Epithelial cell of proximal tubule (primary cell): ENCODE results near the gene GJC1. TPM values are rescaled to one million over a fixed set of nuclear protein-coding genes. Genes with fewer than 3 reads are reported as not detected.

Source experiments
- DNase-seq: peaks from one replicate; pipeline ENCODE4 v3.0.0-alpha.2; 2011; ENCODE audit warnings: low read depth
- H3K4me3 ChIP-seq: 2 replicates; pipeline ENCODE4 v1.5.1; 2011; ENCODE audit warnings: low read depth, mild to moderate bottlenecking, low read length
- total RNA-seq: library from RNA; depleted of rRNA; stranded (reverse); fragments of >200 nt; gene quantifications from 2 replicates; pipeline ENCODE4 v1.2.3, GENCODE V29; 2015
- TF ChIP-seq, protein P1 (sequence below): conservative IDR thresholded peaks from 2 replicates; pipeline ENCODE4 v1.5.1; 2012; ENCODE audit warnings: low read depth, mild to moderate bottlenecking, low read length

The GJC1 gene
- total RNA-seq, 1 donor from 2014 or later = 42.4 TPM

DNA sequence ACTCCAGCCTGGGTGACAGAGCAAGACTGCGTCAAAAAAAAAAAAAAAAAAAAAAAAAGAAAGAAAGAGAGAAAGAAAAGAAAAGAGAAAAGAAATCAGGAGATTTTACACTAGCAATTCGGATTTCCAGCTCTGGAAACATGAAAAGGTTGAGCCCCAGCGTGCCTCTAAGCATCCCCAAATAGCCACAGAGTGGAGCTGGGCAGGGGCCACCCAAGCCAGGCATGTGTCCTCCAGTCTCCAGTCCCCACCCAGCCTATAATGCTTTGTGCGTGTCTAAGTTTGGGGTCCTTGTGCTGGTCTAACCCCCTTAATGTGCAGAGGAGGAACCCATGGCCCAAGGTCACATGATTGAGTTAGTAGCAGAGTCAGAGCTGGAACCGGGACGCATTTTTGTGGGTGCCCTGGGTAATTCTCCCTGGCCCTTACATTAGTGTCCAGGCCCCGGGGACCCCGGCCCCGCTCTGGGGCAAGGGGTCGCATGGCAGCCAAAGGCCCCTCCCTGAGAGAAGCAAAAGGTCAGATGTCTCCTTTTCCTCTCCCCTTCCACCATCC, 51.4 kb downstream of the GJC1 start:
- TF ChIP-seq, protein P1, sequence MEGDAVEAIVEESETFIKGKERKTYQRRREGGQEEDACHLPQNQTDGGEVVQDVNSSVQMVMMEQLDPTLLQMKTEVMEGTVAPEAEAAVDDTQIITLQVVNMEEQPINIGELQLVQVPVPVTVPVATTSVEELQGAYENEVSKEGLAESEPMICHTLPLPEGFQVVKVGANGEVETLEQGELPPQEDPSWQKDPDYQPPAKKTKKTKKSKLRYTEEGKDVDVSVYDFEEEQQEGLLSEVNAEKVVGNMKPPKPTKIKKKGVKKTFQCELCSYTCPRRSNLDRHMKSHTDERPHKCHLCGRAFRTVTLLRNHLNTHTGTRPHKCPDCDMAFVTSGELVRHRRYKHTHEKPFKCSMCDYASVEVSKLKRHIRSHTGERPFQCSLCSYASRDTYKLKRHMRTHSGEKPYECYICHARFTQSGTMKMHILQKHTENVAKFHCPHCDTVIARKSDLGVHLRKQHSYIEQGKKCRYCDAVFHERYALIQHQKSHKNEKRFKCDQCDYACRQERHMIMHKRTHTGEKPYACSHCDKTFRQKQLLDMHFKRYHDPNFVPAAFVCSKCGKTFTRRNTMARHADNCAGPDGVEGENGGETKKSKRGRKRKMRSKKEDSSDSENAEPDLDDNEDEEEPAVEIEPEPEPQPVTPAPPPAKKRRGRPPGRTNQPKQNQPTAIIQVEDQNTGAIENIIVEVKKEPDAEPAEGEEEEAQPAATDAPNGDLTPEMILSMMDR = no peak
- no peak for DNase-seq
- H3K4me3 ChIP-seq = peak overlapping the region; percentile 53

DNA sequence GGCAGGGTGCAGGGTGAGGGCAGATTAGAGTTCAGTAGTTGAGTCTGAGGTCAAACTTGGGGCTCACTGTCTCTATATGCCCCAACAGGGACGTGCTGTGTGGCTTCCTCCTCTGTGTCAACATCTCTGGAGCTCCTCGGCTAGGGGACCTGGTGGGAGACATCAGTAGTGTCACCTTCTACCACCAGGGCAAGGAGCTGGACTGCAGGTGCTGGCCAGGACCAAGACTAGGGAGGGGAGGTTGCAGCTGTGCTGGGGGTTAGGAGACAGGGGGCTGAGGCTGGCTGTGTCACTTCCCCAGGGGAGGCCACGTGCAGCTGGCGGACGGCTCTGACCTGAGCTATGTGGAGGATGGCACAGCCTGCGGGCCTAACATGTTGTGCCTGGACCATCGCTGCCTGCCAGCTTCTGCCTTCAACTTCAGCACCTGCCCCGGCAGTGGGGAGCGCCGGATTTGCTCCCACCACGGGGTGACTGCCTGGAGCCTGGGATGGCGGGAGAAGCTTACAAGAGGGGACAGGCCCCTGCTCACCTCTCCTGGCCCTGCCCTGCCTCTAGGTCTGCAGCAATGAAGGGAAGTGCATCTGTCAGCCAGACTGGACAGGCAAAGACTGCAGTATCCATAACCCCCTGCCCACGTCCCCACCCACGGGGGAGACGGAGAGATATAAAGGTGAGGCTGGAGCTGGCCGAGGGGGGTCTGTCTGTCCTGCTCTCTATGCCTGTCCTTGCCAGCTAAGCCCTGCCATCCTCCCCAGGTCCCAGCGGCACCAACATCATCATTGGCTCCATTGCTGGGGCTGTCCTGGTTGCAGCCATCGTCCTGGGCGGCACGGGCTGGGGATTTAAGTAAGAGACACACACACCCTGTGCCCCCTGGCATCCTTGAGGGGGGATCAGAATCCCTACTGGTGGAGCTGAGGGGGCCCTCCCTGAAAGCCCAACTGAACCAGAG, 52.4 kb downstream of the GJC1 start:
- TF ChIP-seq, protein P1 = no peak
- no peak for DNase-seq
- no peak overlapping the region for H3K4me3 ChIP-seq

DNA sequence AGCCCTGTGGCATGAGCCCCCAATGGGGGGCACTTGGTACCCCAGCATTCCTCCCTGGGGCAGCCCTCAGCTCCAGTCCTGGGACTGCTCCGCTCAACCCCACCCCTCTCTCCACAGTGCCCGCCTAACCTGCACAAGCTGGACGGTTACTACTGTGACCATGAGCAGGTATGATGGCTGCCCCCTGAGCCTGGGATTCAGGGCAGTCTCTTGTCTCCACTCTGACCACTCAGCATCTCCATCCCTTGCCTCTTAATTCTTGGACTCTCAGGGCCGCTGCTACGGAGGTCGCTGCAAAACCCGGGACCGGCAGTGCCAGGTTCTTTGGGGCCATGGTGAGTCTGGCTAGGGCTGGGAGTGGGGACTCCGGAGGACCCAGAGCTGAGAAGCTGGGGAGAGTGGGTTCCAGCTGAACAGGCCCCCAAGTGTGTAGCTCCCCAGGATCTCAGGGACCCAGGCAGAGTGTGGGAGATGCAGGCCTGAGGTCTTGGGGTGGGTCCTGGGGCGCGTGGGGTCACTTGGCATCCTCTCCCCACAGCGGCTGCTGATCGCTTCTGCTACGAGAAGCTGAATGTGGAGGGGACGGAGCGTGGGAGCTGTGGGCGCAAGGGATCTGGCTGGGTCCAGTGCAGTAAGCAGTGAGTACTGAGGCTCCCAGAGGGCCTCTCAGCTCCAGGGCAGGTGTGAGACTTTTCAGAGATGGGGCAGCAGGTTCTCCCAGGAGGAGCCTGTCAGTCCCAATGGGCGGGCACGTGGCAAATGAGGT, 53.3 kb downstream of the GJC1 start:
- no peak for DNase-seq
- H3K4me3 ChIP-seq = no peak overlapping the region
- TF ChIP-seq, protein P1 = no peak

DNA sequence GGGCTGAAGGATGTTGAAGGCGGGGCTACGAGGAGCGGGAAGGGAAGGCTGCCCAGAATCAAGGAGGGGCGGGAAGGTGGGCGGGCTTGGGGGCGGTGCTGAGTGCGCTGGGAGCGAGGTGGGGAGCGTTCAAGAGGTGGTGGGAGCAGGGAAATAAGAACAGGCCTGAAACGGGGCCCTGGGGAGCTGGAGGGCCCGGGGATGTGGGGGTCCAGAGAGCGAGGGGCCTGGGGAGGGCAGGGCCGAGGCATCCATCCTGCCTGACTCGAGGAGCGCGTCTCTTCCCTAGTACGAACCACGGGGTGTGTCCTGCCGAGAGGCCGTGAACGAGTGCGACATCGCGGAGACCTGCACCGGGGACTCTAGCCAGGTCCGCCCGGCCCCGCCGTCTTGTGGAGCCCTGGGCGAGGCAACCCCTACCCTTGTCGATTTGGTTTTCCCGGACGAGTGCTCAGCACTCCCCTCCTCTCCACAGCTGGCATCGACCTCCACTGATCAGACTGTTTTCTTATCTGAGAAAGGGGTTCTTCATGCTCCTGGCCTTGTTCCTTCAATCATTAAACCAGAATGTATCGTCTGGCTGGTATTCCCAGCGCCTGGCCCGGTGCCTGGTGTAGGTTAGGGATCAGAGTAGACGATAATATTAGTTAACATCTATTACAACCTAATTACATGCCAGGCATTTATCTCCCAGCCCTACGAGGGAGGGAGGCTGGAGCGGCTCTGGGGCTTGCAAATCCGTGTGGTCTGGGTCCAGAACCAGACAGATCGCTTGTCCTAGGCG, 54.1 kb downstream of the GJC1 start:
- no peak for DNase-seq
- TF ChIP-seq, protein P1 = no peak
- peak overlapping the region; percentile 57 for H3K4me3 ChIP-seq

DNA sequence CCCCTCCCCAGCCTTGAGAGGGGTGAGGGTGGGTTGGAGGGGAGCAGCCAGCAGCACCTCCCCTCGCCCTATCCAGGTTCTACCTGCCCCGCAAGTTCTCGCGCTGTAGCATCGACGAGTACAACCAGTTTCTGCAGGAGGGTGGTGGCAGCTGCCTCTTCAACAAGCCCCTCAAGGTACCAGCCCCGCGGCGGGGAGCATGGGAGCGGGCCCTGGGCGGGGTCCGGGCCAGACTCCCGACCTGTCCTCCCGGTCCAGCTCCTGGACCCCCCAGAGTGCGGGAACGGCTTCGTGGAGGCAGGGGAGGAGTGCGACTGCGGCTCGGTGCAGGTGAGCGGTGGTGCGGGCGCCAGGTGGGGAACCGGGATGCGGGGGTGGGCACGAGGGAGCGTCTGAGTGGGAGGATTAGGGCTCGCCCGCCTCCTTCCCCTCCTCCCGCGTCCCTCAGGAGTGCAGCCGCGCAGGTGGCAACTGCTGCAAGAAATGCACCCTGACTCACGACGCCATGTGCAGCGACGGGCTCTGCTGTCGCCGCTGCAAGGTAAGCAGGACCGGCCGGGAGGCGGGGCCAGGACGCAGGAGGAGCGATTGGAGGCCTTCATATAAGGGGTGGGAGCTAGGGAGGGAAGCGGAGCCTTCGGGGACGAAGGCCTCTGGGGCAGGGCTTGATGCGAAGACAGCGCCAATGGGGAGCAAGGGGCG, 54.8 kb downstream of the GJC1 start:
- peak overlapping the region; percentile 57 for H3K4me3 ChIP-seq
- peak; percentile 81 for DNase-seq

More for the DNA sequence above, 54.8 kb downstream of the GJC1 start:
- TF ChIP-seq, protein P1 = no peak
